Islet of Langerhans (tissue), 1 donor: ENCODE measurements around the gene TINAG.
"Not testable (repeated sequence)": the region's sequence is repeated elsewhere in the genome, so short reads cannot be mapped to it uniquely, and the experiment has no call there.

Experiments used
- FAIRE-seq: peaks from one replicate; lab custom pipeline; 2011; peaks lifted over from hg19 to GRCh38; lab: Jason Lieb, UNC

Gene TINAG

GRCh38 chr6:54308986-54309315 lies 710 bp downstream of the TINAG start:
- no peak for FAIRE-seq

DNA sequence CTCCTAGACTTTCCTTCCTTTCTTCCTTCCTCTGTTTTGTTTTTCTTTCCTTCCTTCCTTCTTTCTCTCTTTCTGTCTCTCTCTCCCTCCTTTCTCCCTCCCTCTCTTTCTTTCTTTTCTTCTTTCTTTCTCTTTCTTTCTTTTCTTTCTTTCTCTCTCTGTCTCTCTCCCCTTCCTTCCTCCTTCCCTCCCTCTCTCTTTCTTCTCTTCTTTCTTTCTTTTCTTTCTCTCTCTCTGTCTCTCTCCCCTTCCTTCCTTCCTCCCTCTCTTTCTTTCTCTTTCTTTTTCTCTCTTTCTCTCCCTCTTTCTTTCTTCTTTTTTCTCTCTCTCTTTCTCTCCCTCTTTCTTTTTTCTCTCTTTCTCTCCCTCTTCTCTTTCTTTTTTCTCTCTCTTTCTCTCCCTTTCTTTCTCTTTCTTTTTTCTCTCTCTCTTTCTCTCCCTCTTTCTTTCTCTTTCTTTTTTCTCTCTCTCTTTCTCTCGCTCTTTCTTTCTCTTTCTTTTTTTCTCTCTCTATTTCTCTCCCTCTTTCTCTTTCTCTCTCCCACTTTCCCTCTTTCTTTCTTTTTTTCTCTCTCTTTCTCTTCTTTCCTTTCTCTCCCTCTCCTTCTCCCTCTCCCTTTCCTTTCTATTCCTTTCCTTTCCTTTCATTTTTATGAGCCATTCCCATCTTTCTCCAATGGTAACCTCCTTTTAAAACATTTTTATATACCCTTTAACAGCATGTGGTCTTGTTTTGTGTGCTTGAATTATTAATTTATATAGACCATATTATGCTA lies 2.3 kb downstream of the TINAG start:
- no peak for FAIRE-seq

DNA sequence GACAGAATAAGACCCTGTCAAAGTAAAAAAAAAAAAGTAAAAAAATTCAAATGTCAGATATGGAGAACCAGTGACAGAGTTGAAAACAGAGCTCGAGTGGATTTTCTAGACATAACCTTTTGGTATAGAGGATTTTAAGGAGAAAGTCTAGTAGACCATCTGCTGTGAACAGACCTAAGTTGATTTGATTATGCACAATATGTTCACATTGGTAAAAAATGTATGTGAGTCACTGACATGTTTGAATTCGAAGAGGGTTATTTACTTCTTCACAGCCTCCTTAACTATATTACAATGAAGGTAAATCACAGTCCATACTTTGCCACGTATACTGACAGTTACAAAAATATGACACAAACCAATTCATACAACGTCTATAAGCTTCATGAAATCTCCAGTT lies 7.4 kb downstream of the TINAG start:
- no peak for FAIRE-seq

- no peak for FAIRE-seq
These were observed 12.6 kb downstream of the TINAG start for GRCh38 chr6:54320871-54321270.

DNA sequence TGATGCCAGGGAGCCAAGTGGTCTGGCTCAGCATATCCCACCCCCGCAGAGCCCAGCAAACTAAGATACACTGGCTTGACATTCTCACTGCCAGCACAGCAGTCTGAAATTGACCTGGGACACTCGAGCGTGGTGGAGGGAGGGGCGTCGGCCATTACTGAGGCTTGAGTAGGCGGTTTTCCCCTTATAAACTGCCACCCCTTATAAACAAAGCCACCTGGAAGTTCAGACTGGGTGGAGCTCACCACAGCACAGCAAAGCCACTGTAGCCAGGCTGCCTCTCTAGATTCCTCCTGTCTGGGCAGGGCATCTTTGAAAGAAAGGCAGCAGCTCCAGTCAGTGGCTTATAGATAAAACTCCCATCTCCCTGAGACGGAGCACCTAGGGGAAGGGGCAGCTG lies 19.4 kb downstream of the TINAG start:
- no peak for FAIRE-seq

- not testable (repeated sequence) for FAIRE-seq
These were observed 23.3 kb downstream of the TINAG start for GRCh38 chr6:54331571-54331970.

DNA sequence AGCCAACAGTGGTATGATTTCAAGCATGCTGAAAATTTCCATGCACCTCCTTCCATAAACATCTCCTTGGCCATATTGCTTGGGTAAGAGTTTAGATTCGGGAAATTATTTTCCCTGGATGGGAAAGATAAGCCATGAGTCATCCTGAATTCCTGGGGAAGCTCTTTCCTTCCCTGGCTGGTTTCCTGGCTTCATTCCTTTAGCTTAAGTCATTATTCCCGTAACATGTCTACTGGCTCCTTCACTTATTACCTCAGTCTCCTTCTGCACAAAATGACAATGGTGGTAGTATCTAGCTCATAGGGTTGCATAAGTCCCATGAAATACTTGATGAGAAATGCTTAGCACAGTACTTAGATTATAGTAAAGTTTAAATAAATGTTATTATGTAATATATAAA lies 27.6 kb downstream of the TINAG start:
- FAIRE-seq, result no peak

- FAIRE-seq, result no peak
These were observed 45.7 kb downstream of the TINAG start for GRCh38 chr6:54353975-54354374.

- FAIRE-seq, result no peak
These were observed 46.4 kb downstream of the TINAG start for GRCh38 chr6:54354608-54355007.

GRCh38 chr6:54357141-54357540 lies 48.9 kb downstream of the TINAG start:
- no peak for FAIRE-seq

GRCh38 chr6:54361188-54361587 lies 52.9 kb downstream of the TINAG start:
- no peak for FAIRE-seq

DNA sequence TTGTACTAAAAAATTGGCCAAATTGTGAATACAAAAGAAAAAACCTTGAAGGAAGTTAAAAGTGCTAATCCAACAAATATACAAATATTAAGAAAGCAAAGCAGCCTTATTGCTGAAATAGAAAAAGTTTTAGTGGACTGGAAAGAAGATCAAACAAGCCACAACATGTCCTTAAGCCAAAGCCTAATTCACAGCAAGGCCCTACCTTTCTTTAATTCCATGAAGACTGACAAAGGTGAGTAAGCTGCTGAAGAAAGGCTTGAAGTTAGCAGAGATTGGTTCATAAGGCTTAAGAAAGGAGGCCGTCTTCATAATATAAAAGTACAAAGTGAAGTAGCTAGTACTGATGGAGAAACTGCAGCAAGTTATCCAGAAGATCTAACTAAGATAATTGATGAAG lies 53.5 kb downstream of the TINAG start:
- no peak for FAIRE-seq

DNA sequence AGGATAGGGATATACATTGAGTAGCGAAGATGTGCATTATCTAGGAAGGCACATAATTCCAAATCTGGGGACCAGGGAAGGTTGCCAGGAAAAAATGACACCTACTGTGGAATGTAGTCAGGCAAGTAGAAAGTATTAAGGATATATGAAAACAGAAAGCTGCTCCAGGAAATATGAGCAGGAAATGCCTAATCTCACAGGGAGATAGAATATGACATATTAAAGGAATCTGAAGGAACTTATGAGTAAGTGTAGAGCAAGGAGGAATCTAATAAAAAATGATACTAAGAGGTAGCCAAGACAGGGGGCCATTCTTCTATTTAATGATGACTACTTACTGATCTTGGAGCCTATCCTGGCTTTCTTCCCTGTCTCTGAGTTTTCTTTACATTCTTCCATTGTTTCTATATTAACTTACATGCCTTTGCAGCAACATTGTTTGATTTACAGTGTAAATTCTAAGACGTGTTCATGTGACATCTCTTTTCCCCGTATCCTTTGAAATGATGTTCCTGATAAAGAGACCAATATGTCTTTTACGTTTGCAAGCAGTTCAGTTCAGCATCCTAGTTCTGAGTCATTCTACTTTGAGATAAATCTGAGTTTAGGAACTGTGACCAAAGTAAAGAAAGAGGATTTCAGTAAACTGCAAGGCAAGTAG lies 58.6 kb downstream of the TINAG start:
- FAIRE-seq, result no peak

GRCh38 chr6:54377776-54378175 lies 69.5 kb downstream of the TINAG start:
- FAIRE-seq, result no peak

GRCh38 chr6:54386295-54386694 lies 78.1 kb downstream of the TINAG start:
- FAIRE-seq, result no peak

DNA sequence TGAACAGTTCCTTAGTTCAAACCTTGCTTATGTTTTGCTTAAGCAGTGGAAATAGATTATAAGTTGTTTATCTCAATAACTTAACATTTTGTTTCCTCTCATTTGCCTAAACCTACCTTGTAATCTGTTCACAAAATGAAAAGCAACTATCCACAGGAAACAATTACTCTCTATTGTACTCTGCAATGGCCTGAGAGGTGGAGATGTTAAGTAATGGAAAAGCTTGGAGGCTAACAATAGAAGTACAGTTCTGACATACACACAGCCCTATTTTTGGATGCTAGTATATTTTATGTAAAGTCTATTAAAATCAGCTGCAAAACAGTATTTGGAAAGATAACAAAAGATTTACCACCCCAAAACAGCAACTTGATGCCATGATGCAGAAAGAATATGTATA lies 82.1 kb downstream of the TINAG start:
- FAIRE-seq, result no peak

DNA sequence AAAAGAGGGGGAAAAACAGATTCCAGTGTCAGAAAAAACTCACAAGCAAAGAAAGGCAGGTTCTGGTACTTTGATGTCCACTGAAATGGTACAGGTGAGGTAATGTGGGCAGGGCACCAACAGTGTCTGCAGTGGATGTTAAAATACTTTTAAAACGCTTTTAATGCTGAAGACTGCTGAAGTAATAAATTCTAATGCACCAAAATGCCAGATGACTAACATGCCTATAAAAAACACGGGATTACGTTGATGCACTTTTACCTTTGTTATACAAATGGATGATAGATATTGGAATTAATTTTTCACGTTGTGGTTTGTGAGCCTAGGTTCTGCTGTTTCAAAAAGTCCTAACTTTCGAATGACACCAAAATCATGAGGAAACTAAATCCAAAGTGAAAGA lies 83.3 kb downstream of the TINAG start:
- FAIRE-seq, result no peak

DNA sequence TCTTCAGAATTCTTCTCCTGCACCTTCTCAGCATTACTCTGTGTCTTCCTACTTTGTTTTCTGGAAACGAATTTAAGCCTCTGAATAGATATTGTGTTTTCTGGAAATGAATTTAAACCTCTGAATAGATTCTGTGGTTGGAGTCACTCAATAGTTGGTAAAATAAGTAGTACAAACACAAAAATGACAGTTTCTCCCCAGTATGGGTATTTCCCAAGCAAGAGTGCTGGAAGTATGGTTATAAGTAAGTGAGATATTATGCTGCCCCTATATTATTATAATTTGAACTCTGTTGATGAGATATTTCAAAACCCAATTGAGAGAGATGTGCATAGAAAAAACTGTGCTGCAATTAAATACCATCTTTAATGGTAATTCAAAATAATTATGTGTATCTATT lies 94.9 kb downstream of the TINAG start:
- no peak for FAIRE-seq

GRCh38 chr6:54404791-54405190 lies 96.5 kb downstream of the TINAG start:
- no peak for FAIRE-seq

- FAIRE-seq, result no peak
These were observed 103.5 kb downstream of the TINAG start for GRCh38 chr6:54411767-54412166.

DNA sequence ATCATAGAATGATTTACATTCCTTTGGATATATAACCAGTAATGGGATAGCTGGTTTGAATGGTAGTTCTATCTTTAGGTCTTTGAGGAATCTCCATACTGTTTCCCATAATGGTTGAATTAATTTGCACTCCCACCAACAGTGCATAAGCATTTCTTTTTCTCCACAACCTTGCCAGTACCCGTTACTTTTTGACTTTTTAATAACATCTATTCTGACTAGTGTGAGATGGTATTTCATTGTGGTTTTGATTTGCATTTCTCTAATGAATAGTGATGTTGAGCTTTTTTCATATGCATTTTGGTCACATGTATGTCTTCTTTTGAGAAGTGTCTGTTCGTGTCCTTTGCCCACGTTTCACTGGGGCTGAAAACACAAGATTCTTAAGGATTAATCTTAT lies 107.3 kb downstream of the TINAG start:
- no peak for FAIRE-seq

GRCh38 chr6:54419885-54420284 lies 111.6 kb downstream of the TINAG start:
- no peak for FAIRE-seq

- FAIRE-seq, result no peak
These were observed 118.8 kb downstream of the TINAG start for GRCh38 chr6:54426995-54427394.

- FAIRE-seq, result no peak
These were observed 119.2 kb downstream of the TINAG start for GRCh38 chr6:54427396-54427937.
